Epithelial cell of prostate (primary cell): ENCODE data around the gene IL17A.
"Not testable (repeated sequence)": the region's sequence is repeated elsewhere in the genome, so short reads cannot be mapped to it uniquely, and the experiment has no call there.

ENCODE experiments used
- DNase-seq: peaks from one replicate; pipeline ENCODE4 v3.0.0-alpha.2; 2011; ENCODE audit warnings: low read depth, low spot score
- H3K27ac ChIP-seq: fragments of 450-650 bp; 2 replicates; pipeline ENCODE4 v1.5.1; 2017; ENCODE audit warnings: mild to moderate bottlenecking

Gene IL17A

GRCh38 chr6:52162940-52163908 is 23.0 kb upstream of the IL17A start:
- no peak for DNase-seq
- no peak overlapping the region for H3K27ac ChIP-seq

DNA sequence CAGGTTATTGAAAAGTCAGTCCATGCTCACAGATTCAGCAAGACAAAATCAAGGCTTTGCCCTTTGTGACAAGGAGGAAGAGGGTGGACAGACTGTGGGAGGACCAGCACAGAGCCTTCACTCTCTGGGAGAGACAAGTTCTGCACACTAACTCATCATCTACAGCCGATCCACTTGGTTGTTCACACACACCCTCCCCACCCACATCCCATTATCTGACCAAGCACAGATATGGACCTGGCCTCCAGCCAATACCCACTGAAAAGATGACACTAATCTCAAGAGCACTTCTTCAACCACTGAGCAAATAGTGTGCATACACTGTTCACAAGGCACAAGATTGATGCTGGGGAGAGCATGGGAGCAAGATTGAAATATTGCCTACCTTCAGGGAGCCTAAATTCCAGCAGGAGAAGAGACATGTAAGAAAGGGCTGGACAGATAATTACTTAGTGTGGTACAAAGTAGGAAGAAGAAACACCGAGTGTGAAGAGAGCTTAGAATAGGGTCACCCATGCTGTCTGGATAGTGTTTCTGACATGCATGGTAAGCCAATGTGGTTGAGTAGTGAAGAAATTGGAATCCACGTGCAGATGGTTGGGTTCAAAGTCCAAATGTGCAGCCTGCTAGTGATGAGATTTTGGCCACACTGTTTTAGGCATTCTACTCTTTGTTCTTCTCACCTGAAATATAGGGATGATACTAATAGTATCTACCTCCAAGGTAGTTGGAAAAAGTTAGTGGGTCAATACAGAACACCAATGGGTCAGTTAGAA is 21.7 kb upstream of the IL17A start:
- H3K27ac ChIP-seq = no peak overlapping the region
- DNase-seq = no peak

DNA sequence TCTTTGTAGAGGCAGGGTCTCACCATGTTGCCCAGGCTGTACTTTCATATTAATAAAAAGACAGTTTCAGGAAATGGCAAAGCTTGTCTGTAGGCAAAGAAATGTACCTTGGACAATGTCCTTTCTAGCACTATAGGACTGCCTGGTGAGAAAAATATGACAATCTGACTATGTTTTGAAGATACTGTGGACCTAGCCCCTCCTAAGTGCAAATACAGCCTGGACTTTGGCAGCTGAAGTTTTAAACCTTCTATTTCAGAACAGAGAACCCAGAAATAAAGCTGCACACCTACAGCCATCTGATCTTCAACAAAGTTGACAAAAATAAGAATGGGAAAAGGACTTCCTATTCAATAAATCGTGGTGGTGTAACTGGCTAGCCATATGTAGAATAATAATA is 18.9 kb upstream of the IL17A start:
- DNase-seq = no peak
- no peak overlapping the region for H3K27ac ChIP-seq

GRCh38 chr6:52168351-52168750 is 17.8 kb upstream of the IL17A start:
- not testable (repeated sequence) for DNase-seq, H3K27ac ChIP-seq

- no peak for DNase-seq
- no peak overlapping the region for H3K27ac ChIP-seq
Measured at GRCh38 chr6:52174118-52174517, 12.1 kb upstream of the IL17A start.

DNA sequence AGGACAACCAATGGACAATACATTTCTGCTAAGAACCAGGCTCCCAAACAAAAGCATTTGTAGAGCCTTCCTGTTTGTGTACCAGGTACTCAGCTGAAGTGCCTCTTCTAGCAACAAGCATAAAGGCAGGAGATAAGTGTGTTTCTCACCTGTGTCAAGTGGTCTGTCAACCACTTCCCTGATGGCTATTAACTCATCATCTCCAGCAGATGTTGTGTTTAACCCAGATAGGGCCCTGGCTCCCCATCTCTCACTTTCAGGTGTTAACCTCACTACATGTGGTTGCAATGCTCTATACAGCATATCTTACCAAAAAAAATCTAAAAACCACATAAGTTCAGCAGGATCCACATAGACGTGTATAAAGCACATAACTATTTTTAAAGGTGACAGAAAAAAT is 9.6 kb upstream of the IL17A start:
- no peak overlapping the region for H3K27ac ChIP-seq
- DNase-seq = no peak

GRCh38 chr6:52177961-52178360 is 8.2 kb upstream of the IL17A start:
- DNase-seq = no peak
- no peak overlapping the region for H3K27ac ChIP-seq

DNA sequence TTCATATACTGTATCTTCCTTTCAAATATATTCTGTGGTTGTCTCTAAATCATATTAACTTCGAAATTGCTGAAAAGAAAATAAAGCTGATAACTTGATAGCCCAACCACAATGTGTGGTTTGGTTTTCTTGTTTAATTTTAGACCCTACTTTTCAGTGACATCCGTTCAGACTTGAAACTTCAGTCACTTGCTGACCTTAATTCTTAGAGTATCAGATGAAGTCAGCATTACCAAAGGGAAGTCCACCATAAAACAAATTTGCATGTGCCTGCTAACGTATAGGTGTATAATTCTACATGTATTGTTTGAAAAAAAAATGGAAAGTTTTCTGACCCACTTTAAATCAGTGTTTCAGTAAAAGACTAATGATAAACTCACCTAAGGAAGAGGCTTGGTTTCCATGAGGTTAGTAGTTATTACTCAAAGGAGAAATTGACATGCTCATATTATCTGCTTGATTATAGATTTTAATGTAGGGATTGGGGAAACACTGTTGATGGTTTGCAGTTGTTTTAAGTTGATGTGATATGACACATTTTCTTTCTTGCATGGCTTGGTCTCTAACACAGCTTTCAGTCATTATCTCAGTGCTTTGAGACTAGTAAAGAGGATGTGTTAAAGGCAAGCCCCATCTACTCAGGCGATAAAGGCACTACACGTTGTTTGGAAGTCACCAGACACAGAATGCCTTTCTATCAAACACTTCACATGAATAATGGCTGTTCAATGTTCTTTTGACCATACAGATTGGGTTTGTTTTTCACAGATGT is 5.2 kb upstream of the IL17A start:
- DNase-seq = no peak
- H3K27ac ChIP-seq = no peak overlapping the region

DNA sequence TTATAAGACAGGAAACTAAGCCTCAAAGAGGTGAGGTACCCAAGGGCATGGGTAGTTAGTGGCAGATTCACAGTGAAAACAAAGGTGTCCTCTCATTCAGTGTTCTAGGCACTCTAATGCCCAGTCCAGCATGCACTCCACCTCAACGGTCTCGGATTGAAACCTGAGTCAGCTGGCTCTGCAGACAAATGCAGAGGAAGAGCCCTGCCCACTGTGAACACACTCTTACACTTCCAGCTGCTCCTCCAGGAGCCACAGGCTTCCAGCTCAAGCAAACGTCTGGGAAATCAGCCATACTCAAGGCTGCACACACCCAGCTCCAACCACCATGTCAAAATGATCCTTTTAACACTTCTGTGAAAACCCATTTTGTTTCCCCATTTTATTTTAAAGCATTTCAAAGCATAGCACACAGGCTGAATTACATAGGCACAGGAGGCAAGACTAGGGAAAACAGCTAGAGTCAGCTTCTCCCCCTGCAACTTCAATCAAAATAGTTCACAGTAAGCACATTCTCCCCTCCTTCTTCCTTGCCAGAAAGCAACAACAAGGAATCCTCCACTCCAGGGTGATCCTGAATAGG is 3.0 kb upstream of the IL17A start:
- DNase-seq = no peak
- H3K27ac ChIP-seq = no peak overlapping the region

GRCh38 chr6:52186480-52186879 is 305 bp downstream of the IL17A start:
- DNase-seq = no peak
- no peak overlapping the region for H3K27ac ChIP-seq

- no peak overlapping the region for H3K27ac ChIP-seq
- DNase-seq = no peak
Measured at GRCh38 chr6:52187098-52187497, 923 bp downstream of the IL17A start.

DNA sequence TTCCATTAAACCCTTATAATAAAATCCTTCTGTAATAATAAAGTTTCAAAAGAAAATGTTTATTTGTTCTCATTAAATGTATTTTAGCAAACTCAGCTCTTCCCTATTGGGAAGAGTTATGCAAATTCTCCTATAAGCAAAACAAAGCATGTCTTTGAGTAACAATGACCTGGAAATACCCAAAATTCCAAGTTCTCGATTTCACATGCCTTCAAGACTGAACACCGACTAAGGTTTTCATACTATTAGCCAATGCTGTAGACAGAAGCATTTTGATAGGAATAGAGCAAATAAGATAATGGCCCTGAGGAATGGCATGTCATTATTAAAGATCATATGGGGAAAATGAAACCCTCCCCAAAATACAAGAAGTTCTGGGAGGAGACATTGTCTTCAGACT is 3.8 kb downstream of the IL17A start:
- no peak for DNase-seq

GRCh38 chr6:52190409-52190808 is 4.2 kb downstream of the IL17A start:
- no peak for DNase-seq
- H3K27ac ChIP-seq = no peak overlapping the region

More for the DNA sequence above, 3.8 kb downstream of the IL17A start:
- H3K27ac ChIP-seq = no peak overlapping the region

DNA sequence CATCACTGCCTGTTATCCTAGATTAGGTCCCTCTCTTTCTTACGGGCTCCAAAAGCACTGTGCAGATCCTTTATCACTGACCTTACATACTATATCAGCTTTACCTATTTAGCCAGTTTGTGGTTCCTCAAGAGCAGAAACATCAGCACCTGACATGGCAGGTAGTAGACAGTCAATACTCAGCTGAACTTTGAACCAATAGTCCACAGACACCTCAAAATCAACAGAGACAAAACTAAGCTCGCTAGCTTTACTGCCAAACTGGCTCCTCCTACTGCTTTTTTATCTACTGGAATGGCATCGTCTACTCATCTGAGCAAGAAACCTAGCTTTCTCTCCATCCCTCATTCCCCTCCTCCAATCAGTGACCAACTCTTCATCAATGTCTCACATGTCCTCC is 5.6 kb downstream of the IL17A start:
- DNase-seq = no peak
- no peak overlapping the region for H3K27ac ChIP-seq

DNA sequence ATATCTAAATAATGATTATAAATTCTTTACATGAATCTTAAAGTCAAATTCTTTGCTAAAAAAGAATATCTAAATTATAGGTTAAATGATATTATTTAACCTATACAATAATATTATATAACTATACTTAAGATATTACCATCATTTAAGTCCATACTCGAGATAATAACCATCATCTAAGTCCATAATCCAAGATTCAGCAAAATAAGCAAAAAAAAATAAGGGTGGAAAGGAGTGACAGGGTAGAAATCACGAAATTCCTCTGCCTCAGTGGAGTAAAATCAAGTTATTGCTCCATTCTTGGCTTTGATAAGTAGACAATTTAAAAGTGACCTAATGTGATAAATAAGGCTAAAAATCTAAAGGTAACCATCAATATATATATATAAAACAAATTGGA is 9.7 kb downstream of the IL17A start:
- no peak for DNase-seq
- no peak overlapping the region for H3K27ac ChIP-seq

DNA sequence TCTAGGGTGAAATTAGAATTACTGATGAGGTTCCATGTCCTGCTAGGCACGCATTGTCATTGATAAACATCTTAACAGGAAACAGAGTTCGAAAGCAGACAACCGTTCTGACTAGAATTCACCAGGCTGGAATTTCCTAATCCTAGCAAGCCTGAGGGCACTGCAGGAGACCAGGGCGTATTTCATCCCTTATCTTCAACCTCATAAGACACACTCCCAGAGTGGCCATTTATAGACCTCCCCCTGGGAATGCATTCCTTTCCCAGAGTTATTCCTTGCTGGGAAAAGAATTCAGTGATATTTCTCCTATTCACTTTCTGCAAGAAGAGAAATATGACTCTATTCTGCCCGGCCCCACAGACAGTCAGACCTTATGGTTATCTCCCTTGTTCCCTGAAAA is 13.9 kb downstream of the IL17A start:
- not testable (repeated sequence) for DNase-seq, H3K27ac ChIP-seq

DNA sequence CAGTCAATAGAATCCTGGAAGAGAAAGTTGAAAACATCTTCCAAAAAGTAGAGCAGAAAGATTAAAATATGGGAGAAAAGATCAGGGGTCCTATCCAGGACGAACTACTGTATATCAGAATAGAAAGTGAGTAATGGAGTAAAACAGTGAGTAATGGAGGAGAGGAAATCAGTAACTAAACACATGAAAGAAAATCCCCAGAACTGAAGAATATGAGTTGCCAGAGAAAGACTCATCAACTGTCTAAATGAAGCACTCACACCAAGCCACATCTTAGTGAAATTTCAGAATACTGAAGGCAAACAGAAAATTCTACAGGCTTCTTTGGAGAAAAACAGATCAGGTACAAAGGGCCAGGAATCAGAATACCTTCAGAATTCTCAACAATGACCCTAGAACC is 14.9 kb downstream of the IL17A start:
- no peak overlapping the region for H3K27ac ChIP-seq
- DNase-seq = no peak

DNA sequence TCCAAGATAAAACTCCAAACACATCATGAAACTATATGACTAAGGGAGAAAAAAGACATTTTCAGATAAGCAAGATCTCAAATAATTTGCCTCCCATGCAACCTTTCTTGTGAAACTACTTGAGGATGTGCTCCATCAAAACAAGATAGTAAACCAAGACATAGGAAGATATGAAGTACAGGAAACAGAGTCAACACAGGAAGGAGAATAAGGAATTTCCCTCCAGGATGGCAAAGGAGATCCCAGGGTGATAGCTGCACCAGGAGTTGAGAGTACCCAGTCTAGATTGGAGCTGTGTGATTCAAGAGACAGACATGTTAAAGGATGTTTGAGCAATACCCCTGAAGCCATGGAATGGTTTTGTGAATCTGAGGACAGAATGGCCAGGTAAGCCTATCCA is 15.3 kb downstream of the IL17A start:
- DNase-seq = no peak
- no peak overlapping the region for H3K27ac ChIP-seq

DNA sequence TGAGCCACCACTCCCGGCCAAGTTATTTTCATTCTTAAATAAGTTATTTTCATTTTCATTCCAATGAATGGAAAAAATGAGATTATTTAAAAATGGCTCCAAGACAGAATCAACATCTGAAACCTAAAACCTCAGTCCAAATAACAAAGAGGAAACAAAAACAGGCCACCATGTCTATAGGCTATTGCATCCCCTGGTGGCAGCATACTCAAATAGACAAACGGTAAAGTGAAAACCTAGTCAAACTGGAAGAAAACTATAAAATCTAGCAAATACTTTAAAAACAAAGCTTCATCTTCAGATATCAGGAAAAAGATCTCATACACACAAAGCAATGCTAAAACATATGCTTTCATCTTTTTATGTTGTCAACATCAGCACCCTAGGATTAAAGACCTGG is 20.9 kb downstream of the IL17A start:
- DNase-seq = no peak
- H3K27ac ChIP-seq = no peak overlapping the region

- no peak overlapping the region for H3K27ac ChIP-seq
- DNase-seq = no peak
Measured at GRCh38 chr6:52208612-52209011, 22.4 kb downstream of the IL17A start.
